ENCODE data around the gene NRF1. TPM values are rescaled to one million over a fixed set of nuclear protein-coding genes. Genes with fewer than 3 reads are reported as not detected.

Gene NRF1
- total and polyA plus RNA-seq, 2 of the 8 experiments (the other 6 are each of a cell fraction or from before 2014, with no cell fraction given): 18.2 to 21.4 TPM

GRCh38 chr7:129613016-129613337 lies 1.5 kb downstream of the NRF1 start:
- no peak overlapping the region for H2AFZ ChIP-seq (ENCODE audit: low read length)
- peaks cover 0 to 6% (median 0%) of the 10 kb centered on the region in 4 experiments; a peak in 1 of 8 replicates for H3K36me3 ChIP-seq (ENCODE audit: control insufficient read depth in 2 of 4, insufficient read depth in 4 of 4, low read length in 3 of 4)
- WGBS, 2 experiments (ENCODE audit: extremely low coverage in 1 of 2, insufficient coverage in 1 of 2, insufficient read length in 1 of 2, insufficient replicate concordance in 2 of 2, low coverage in 1 of 2, low lambda C conversion rate in 2 of 2, missing lambda C conversion rate in 1 of 2): 55% methylated on average over 5 of the region's 5 CpGs; no CpG with 5 or more reads in 1 of the 2 experiments
- ChIA-PET POLR2A (ENCODE audit: partially characterized antibody) (interaction anchor here (0.7 to 2.5 kb wide), 10 partner anchors 11 to 215 kb away, joined by 3 to 8 read pairs (median 4); no protein-coding TSS in a partner anchor), CTCF (ENCODE audit: partially characterized antibody) (interaction anchor here (0.7 to 2.0 kb wide), 16 partner anchors 8 to 399 kb away, joined by 3 to 9 read pairs (median 4); no protein-coding TSS in a partner anchor)
- no peak overlapping the region for H2BK5ac ChIP-seq (ENCODE audit: low read depth, low read length)
- DNase-seq (ENCODE audit: low read depth in 1 of 2, low spot score in 2 of 2): no peak
- no peak overlapping the region for H3K23ac ChIP-seq (ENCODE audit: insufficient read length)
- H4K5ac ChIP-seq (ENCODE audit: insufficient read length, low read depth, low read length): no peak overlapping the region
- H4K20me1 ChIP-seq (replicated peaks in 1 of 2; ENCODE audit: control insufficient read depth in 1 of 2, insufficient read depth in 2 of 2, low read length in 2 of 2): peaks cover 17 to 24% of the 10 kb centered on the region in 2 experiments
- H3K9me3 ChIP-seq (ENCODE audit: insufficient read depth in 2 of 2, low read depth in 1 of 2, low read length in 1 of 2): no peaks in the 10 kb centered on the region
- H2AK5ac ChIP-seq (ENCODE audit: low read depth, low read length): no peak overlapping the region
- no peak overlapping the region for H2BK20ac ChIP-seq (ENCODE audit: low read length)
- TF ChIP-seq CTCF (IDR thresholded peaks at IDR 0.05; ENCODE audit: control extremely low read depth in 1 of 3, insufficient read depth in 1 of 3, low read depth in 1 of 3, low read length in 3 of 3) (no peak), POLR2AphosphoS5 (IDR thresholded peaks at IDR 0.05; ENCODE audit: low read depth, low read length) (no peak), YY1 (IDR thresholded peaks at IDR 0.05; ENCODE audit: low read depth, low read length) (0 out of 2 replicates have a peak, but pooled peaks have one; percentile 1)
- H3K18ac ChIP-seq (ENCODE audit: extremely low read depth, low read length): no peak overlapping the region
- H3K4me3 ChIP-seq (ENCODE audit: extremely low read depth in 1 of 4, insufficient read depth in 2 of 4, low read depth in 3 of 4, low read length in 4 of 4): peak overlapping the region; percentile 76 to 93 (median 90)
- H3K9ac ChIP-seq (replicated peaks in 1 of 4; ENCODE audit: extremely low read depth in 1 of 4, low read depth in 3 of 4, low read length in 3 of 4): peak overlapping the region in 2 of 4 experiments; percentile 33 to 97; a peak in 3 of 7 replicates
- peaks cover 18 to 66% of the 10 kb centered on the region in 2 experiments for H3K79me2 ChIP-seq (ENCODE audit: control insufficient read depth in 1 of 2, insufficient read depth in 2 of 2, low read length in 2 of 2)
- H3K27me3 ChIP-seq (replicated peaks in 1 of 4; ENCODE audit: control insufficient read depth in 3 of 4, extremely low read depth in 1 of 4, insufficient read depth in 3 of 4, low read length in 3 of 4): no peaks in the 10 kb centered on the region
- no peak overlapping the region for H2BK120ac ChIP-seq (replicated peaks; ENCODE audit: low read depth, low read length)
- no peak overlapping the region for H3K4ac ChIP-seq (replicated peaks; ENCODE audit: insufficient read length, low read depth, low read length)
- no peak for FAIRE-seq
- no peak overlapping the region for H3K27ac ChIP-seq (ENCODE audit: low read depth, low read length)
- no peak overlapping the region for H3K14ac ChIP-seq (ENCODE audit: insufficient read length)
- no peak overlapping the region for H2BK15ac ChIP-seq (ENCODE audit: low read length)
- H4K8ac ChIP-seq (ENCODE audit: extremely low read depth, insufficient read depth, low read length): no peak overlapping the region
- no peak overlapping the region for H3K56ac ChIP-seq (replicated peaks; ENCODE audit: insufficient read length, low read depth, low read length)
- H3K4me1 ChIP-seq (replicated peaks in 1 of 4; ENCODE audit: control insufficient read depth in 3 of 4, insufficient read depth in 4 of 4, low read length in 3 of 4): peaks cover 0 to 5% (median 2%) of the 10 kb centered on the region in 4 experiments; a peak in 4 of 7 replicates
- H4K91ac ChIP-seq (replicated peaks; ENCODE audit: insufficient read length, low read length): no peak overlapping the region
- peaks cover 4% of the 10 kb centered on the region; the same call in 1 of the 2 replicates for H3K79me1 ChIP-seq (ENCODE audit: low read depth, low read length)
- peaks cover 9% of the 10 kb centered on the region; the same call in 1 of the 2 replicates for H3K23me2 ChIP-seq (ENCODE audit: low read depth, low read length)
- no peak overlapping the region for H2BK12ac ChIP-seq (ENCODE audit: low read depth, low read length)
- peak overlapping the region; percentile 99 to 100 for H3K4me2 ChIP-seq (ENCODE audit: insufficient read depth in 1 of 2, low read depth in 2 of 2, low read length in 2 of 2)
